Ishikawa (cell line): ENCODE data around the gene CHD2.

Source experiments
- RAD21 ChIP-seq: IDR thresholded peaks from 2 replicates; pipeline ENCODE4 v1.6.1; 2012; ENCODE audit warnings: low read depth
- TF ChIP-seq, protein P1 (sequence below): IDR thresholded peaks from 2 replicates; pipeline ENCODE4 v1.6.1; 2012; ENCODE audit warnings: low read depth, mild to moderate bottlenecking

DNA sequence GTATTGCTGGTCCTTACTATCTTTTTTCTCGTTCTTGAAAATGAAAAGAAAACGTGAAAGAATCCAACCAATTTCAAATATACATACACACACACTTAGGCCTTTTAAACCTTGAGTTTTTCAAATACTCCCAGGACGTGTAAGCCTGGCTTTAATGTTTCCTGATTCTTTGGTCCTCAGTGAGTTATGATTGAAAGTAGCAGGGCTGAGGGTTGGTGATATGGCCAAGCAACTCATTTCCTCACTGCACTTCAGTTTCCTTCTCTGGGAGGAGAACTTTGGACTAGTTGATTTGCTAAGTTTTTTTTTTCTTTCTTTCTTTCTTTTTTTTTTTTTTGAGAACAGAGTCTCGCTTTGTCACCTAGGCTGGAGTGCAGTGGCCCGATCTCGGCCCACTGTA is 34.6 kb downstream of the CHD2 start:
- no peak for TF ChIP-seq RAD21
- TF ChIP-seq, protein P1, sequence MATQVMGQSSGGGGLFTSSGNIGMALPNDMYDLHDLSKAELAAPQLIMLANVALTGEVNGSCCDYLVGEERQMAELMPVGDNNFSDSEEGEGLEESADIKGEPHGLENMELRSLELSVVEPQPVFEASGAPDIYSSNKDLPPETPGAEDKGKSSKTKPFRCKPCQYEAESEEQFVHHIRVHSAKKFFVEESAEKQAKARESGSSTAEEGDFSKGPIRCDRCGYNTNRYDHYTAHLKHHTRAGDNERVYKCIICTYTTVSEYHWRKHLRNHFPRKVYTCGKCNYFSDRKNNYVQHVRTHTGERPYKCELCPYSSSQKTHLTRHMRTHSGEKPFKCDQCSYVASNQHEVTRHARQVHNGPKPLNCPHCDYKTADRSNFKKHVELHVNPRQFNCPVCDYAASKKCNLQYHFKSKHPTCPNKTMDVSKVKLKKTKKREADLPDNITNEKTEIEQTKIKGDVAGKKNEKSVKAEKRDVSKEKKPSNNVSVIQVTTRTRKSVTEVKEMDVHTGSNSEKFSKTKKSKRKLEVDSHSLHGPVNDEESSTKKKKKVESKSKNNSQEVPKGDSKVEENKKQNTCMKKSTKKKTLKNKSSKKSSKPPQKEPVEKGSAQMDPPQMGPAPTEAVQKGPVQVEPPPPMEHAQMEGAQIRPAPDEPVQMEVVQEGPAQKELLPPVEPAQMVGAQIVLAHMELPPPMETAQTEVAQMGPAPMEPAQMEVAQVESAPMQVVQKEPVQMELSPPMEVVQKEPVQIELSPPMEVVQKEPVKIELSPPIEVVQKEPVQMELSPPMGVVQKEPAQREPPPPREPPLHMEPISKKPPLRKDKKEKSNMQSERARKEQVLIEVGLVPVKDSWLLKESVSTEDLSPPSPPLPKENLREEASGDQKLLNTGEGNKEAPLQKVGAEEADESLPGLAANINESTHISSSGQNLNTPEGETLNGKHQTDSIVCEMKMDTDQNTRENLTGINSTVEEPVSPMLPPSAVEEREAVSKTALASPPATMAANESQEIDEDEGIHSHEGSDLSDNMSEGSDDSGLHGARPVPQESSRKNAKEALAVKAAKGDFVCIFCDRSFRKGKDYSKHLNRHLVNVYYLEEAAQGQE, result no peak
